Panc1 (cell line): ENCODE measurements around the gene MAST3. TPM values are rescaled to one million over a fixed set of nuclear protein-coding genes. Genes with fewer than 3 reads are reported as not detected.

Experiments used
- ATAC-seq: fragments of 200-7000 bp; cut with Tn5 transposase; 2 replicates; pipeline ENCODE4 v1.9.1; 2020; ENCODE audit warnings: mild to moderate bottlenecking, moderate library complexity
- BruUV-seq: library from RNA; stranded (reverse); fragments of 400-500 nt; replicated peaks from 2 replicates; lab custom pipeline; 2021; lab: Mats Ljungman, UMichigan
- CTCF ChIA-PET: fragments of 300-600 bp; sonication (Branson Sonifier 250); formaldehyde crosslinking; loops from one replicate; lab custom pipeline; 2022; ENCODE audit warnings: antibody characterized with exemption; lab: Charles Lee
- POLR2A ChIA-PET: fragments of 300-600 bp; sonication (Branson Sonifier 250); formaldehyde crosslinking; loops from one replicate; lab custom pipeline; 2022; ENCODE audit warnings: antibody characterized with exemption; lab: Charles Lee
- DNase-seq: peaks from one replicate; pipeline ENCODE4 v3.0.0-alpha.2; 2010; ENCODE audit warnings: low read depth, low spot score
- H3K27ac ChIP-seq: 2 replicates; pipeline ENCODE4 v1.5.1; 2011; ENCODE audit warnings: mild to moderate bottlenecking, low read length, inconsistent platforms
- H3K27me3 ChIP-seq: fragments of 200-500 bp; sonication (Bioruptor generic); 2 replicates; pipeline ENCODE4 v1.6.0; 2014; ENCODE audit warnings: low read length, inconsistent platforms; ENCODE audit not compliant: control insufficient read depth, insufficient read depth
- H3K36me3 ChIP-seq: fragments of 200-500 bp; sonication (Bioruptor generic); 2 replicates; pipeline ENCODE4 v1.5.1; 2014; ENCODE audit warnings: inconsistent platforms, mild to moderate bottlenecking, low read length, moderate library complexity; ENCODE audit not compliant: control insufficient read depth, insufficient read depth
- H3K4me1 ChIP-seq: 2 replicates; pipeline ENCODE4 v1.5.1; 2011; ENCODE audit warnings: inconsistent platforms, mild to moderate bottlenecking, low read length, moderate library complexity; ENCODE audit not compliant: control insufficient read depth, insufficient read depth
- H3K4me3 ChIP-seq, 2 experiments: 2 replicates each; pipeline ENCODE4 v1.5.1; 2011 to 2012; ENCODE audit warnings: low read depth in 2 of 2, low read length in 2 of 2, mild to moderate bottlenecking in 2 of 2, inconsistent platforms in 1 of 2, moderate library complexity in 1 of 2
- H3K9me3 ChIP-seq: fragments of 200-500 bp; sonication (Bioruptor generic); 2 replicates; pipeline ENCODE4 v1.5.1; 2014; ENCODE audit warnings: low read depth, mild to moderate bottlenecking, inconsistent platforms, low read length, moderate library complexity; ENCODE audit not compliant: control insufficient read depth, insufficient read depth
- POLR2AphosphoS5 ChIP-seq: IDR thresholded peaks from 2 replicates; pipeline ENCODE4 v1.6.1; 2012; ENCODE audit warnings: mild to moderate bottlenecking, low read depth, low read length, moderate library complexity
- SIN3A ChIP-seq: IDR thresholded peaks from 2 replicates; pipeline ENCODE4 v1.6.1; 2012; ENCODE audit warnings: low read depth, mild to moderate bottlenecking, low read length, moderate library complexity, borderline replicate concordance; ENCODE audit not compliant: insufficient read depth
- TCF7L2 ChIP-seq: IDR thresholded peaks from 2 replicates; pipeline ENCODE4 v1.6.1; 2011; ENCODE audit warnings: mild to moderate bottlenecking, low read depth, low read length, inconsistent platforms
- in situ Hi-C: cut with HindIII; loops from 2 replicates; pipeline ENCODE4 v1.10.0; 2016; ENCODE audit warnings: low sequenced_read_pairs, low pct_unique_long_range_greater_than_20kb
- intact Hi-C: fragments of 100-400 bp; cut with micrococcal nuclease; formaldehyde crosslinking; loops from one replicate; pipeline ENCODE4 v1.10.0; 2022; ENCODE audit not compliant: unreplicated experiment
- total RNA-seq: library from RNA; stranded (reverse); gene quantifications from one replicate; pipeline ENCODE4 v1.2.1, GENCODE V29; 2021; ENCODE audit not compliant: unreplicated experiment
- TF ChIP-seq, protein P1 (sequence below): fragments of 450-650 bp; IDR thresholded peaks from 2 replicates; pipeline ENCODE4 v1.5.1; 2017; ENCODE audit warnings: mild to moderate bottlenecking
- TF ChIP-seq, protein P2 (sequence below), 2 experiments: IDR thresholded peaks; 2 replicates each; pipeline ENCODE4 v1.6.1; 2011 to 2012; ENCODE audit warnings: low read depth in 2 of 2, control low read depth in 1 of 2, low read length in 1 of 2, mild to moderate bottlenecking in 1 of 2, moderate library complexity in 1 of 2; ENCODE audit not compliant: insufficient read depth in 1 of 2

MAST3 gene
- total RNA-seq, 1 experiment from 2014 or later, result 13.1 TPM

- no peak overlapping the region for H3K27ac ChIP-seq
- no peak for DNase-seq
- intact Hi-C loops, result no loop called here
- no peaks in the 10 kb centered on the region for H3K9me3 ChIP-seq
- in situ Hi-C loops, result no loop called here
- POLR2A ChIA-PET, result interaction anchor here (0.6 kb wide), 1 partner anchor 109 kb away, joined by 9 read pairs; no protein-coding TSS in a partner anchor
- H3K27me3 ChIP-seq, result no peaks in the 10 kb centered on the region
- BruUV-seq, result no TSS peak
- H3K36me3 ChIP-seq, result no peaks in the 10 kb centered on the region
- CTCF ChIA-PET, result no interaction called here
- H3K4me3 ChIP-seq, result no peak overlapping the region
- TF ChIP-seq, protein P1, sequence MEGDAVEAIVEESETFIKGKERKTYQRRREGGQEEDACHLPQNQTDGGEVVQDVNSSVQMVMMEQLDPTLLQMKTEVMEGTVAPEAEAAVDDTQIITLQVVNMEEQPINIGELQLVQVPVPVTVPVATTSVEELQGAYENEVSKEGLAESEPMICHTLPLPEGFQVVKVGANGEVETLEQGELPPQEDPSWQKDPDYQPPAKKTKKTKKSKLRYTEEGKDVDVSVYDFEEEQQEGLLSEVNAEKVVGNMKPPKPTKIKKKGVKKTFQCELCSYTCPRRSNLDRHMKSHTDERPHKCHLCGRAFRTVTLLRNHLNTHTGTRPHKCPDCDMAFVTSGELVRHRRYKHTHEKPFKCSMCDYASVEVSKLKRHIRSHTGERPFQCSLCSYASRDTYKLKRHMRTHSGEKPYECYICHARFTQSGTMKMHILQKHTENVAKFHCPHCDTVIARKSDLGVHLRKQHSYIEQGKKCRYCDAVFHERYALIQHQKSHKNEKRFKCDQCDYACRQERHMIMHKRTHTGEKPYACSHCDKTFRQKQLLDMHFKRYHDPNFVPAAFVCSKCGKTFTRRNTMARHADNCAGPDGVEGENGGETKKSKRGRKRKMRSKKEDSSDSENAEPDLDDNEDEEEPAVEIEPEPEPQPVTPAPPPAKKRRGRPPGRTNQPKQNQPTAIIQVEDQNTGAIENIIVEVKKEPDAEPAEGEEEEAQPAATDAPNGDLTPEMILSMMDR, result no peak
- TF ChIP-seq TCF7L2, result no peak
- TF ChIP-seq, protein P2, sequence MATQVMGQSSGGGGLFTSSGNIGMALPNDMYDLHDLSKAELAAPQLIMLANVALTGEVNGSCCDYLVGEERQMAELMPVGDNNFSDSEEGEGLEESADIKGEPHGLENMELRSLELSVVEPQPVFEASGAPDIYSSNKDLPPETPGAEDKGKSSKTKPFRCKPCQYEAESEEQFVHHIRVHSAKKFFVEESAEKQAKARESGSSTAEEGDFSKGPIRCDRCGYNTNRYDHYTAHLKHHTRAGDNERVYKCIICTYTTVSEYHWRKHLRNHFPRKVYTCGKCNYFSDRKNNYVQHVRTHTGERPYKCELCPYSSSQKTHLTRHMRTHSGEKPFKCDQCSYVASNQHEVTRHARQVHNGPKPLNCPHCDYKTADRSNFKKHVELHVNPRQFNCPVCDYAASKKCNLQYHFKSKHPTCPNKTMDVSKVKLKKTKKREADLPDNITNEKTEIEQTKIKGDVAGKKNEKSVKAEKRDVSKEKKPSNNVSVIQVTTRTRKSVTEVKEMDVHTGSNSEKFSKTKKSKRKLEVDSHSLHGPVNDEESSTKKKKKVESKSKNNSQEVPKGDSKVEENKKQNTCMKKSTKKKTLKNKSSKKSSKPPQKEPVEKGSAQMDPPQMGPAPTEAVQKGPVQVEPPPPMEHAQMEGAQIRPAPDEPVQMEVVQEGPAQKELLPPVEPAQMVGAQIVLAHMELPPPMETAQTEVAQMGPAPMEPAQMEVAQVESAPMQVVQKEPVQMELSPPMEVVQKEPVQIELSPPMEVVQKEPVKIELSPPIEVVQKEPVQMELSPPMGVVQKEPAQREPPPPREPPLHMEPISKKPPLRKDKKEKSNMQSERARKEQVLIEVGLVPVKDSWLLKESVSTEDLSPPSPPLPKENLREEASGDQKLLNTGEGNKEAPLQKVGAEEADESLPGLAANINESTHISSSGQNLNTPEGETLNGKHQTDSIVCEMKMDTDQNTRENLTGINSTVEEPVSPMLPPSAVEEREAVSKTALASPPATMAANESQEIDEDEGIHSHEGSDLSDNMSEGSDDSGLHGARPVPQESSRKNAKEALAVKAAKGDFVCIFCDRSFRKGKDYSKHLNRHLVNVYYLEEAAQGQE (IDR thresholded peaks at IDR 0.05; ENCODE audit: insufficient read depth in 1 of 2, low read depth in 2 of 2, low read length in 1 of 2), result no peak
- no peak for TF ChIP-seq SIN3A
- H3K4me1 ChIP-seq, result no peaks in the 10 kb centered on the region
- ATAC-seq, result no peak
Measured at GRCh38 chr19:18185538-18185937, 88.0 kb downstream of the MAST3 start.

DNA sequence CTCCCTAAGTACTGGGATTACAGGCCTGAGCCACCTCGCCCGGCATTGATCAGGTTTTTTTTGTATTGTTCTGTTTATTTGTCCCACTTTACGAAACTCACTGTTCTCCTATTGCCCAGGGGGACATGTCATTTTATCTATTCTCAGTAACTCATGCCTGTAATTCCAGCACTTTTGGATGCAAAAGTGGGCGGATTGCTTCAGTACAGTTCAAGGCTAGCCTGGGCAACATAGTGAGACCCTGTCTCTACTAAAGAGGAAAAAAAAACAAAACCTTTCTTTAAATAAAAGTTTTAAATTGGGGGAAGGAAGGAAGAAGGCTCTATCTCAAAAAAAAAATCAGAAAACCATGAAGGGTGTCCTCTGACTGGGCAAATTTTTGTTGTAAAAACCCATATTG lies 92.7 kb downstream of the MAST3 start:
- BruUV-seq, result no TSS peak
- Histone ChIP-seq H3K36me3 (no peaks in the 10 kb centered on the region; the same call in 1 of the 2 replicates), H3K4me1 (peaks cover 7% of the 10 kb centered on the region), H3K27ac (no peak overlapping the region), H3K9me3 (no peaks in the 10 kb centered on the region), H3K27me3 (no peaks in the 10 kb centered on the region), H3K4me3 (no peak overlapping the region)
- TF ChIP-seq TCF7L2 (no peak), SIN3A (no peak), POLR2AphosphoS5 (no peak)
- TF ChIP-seq, protein P2 (IDR thresholded peaks at IDR 0.05; ENCODE audit: insufficient read depth in 1 of 2, low read depth in 2 of 2, low read length in 1 of 2), result no peak
- TF ChIP-seq, protein P1, result no peak
- intact Hi-C loops, result no loop called here
- POLR2A ChIA-PET, result no interaction called here
- CTCF ChIA-PET, result interaction anchor here (0.6 to 0.7 kb wide), 2 partner anchors 77 to 82 kb away, joined by 5 to 8 read pairs; no protein-coding TSS in a partner anchor
- in situ Hi-C loops, result no loop called here
- DNase-seq, result no peak
- no peak for ATAC-seq
